PC-3 (cell line): Measurements from ENCODE around the gene SLC2A9. TPM values are rescaled to one million over a fixed set of nuclear protein-coding genes. Genes with fewer than 3 reads are reported as not detected.

Experiments used
- ATAC-seq: fragments of 200-7000 bp; cut with Tn5 transposase; 2 replicates; pipeline ENCODE4 v1.9.1; 2020; ENCODE audit warnings: mild to moderate bottlenecking, moderate library complexity
- BruUV-seq: library from RNA; stranded (reverse); fragments of 400-500 nt; replicated peaks from 2 replicates; lab custom pipeline; 2021; lab: Mats Ljungman, UMichigan
- CTCF ChIA-PET: fragments of 300-600 bp; sonication (Branson Sonifier 250); formaldehyde crosslinking; loops from one replicate; lab custom pipeline; 2022; ENCODE audit warnings: antibody characterized with exemption; lab: Charles Lee
- POLR2A ChIA-PET: fragments of 300-600 bp; sonication (Branson Sonifier 250); formaldehyde crosslinking; loops from one replicate; lab custom pipeline; 2022; ENCODE audit warnings: antibody characterized with exemption; ENCODE audit not compliant: unreplicated experiment; lab: Charles Lee
- DNase-seq: peaks from one replicate; pipeline ENCODE4 v3.0.0-alpha.2; 2015
- H2AFZ ChIP-seq: fragments of 300-600 bp; sonication (generic); 2 replicates; pipeline ENCODE4 v1.6.0; 2016; ENCODE audit warnings: antibody characterized with exemption, low read length
- H3F3A ChIP-seq: fragments of 300-600 bp; sonication (generic); one replicate; pipeline ENCODE4 v1.6.0; 2017; ENCODE audit warnings: antibody characterized with exemption, low read length, control low read depth, mild to moderate bottlenecking; ENCODE audit not compliant: unreplicated experiment
- H3K27ac ChIP-seq: fragments of 300-600 bp; sonication (generic); 2 replicates; pipeline ENCODE4 v1.5.1; 2016; ENCODE audit warnings: mild to moderate bottlenecking, low read length
- H3K27me3 ChIP-seq: fragments of 300-600 bp; sonication (generic); 2 replicates; pipeline ENCODE4 v1.6.1; 2016; ENCODE audit warnings: low read length, mixed read lengths
- H3K36me3 ChIP-seq: fragments of 300-600 bp; sonication (generic); 2 replicates; pipeline ENCODE4 v1.6.1; 2016; ENCODE audit warnings: low read depth, mixed run types, low read length, mixed read lengths
- H3K4me1 ChIP-seq: fragments of 300-600 bp; sonication (generic); 2 replicates; pipeline ENCODE4 v1.5.1; 2016; ENCODE audit warnings: low read length; ENCODE audit not compliant: insufficient read depth
- H3K4me2 ChIP-seq: fragments of 300-600 bp; sonication (generic); 2 replicates; pipeline ENCODE4 v1.6.0; 2016; ENCODE audit warnings: low read length
- H3K4me3 ChIP-seq: fragments of 300-600 bp; sonication (generic); 2 replicates; pipeline ENCODE4 v1.5.1; 2016; ENCODE audit warnings: mild to moderate bottlenecking, low read length, mixed read lengths
- H3K79me2 ChIP-seq: fragments of 300-600 bp; sonication (generic); 2 replicates; pipeline ENCODE4 v1.6.1; 2017; ENCODE audit warnings: low read length, mixed read lengths
- H3K9ac ChIP-seq: fragments of 300-600 bp; sonication (generic); 2 replicates; pipeline ENCODE4 v1.6.0; 2016; ENCODE audit warnings: mild to moderate bottlenecking, low read length
- H3K9me2 ChIP-seq: fragments of 300-600 bp; sonication (generic); replicated peaks from 2 replicates; pipeline ENCODE4 v1.6.1; 2016; ENCODE audit warnings: mixed run types, low read length, mixed read lengths
- H3K9me3 ChIP-seq: fragments of 300-600 bp; sonication (generic); 2 replicates; pipeline ENCODE4 v1.6.1; 2016; ENCODE audit warnings: low read length, mixed read lengths
- H4K20me1 ChIP-seq: fragments of 300-600 bp; sonication (generic); 2 replicates; pipeline ENCODE4 v1.6.1; 2016; ENCODE audit warnings: low read length, mixed read lengths
- CTCF ChIP-seq: fragments of 300-600 bp; sonication (generic); conservative IDR thresholded peaks from 2 replicates; pipeline ENCODE4 v1.5.1; 2017; ENCODE audit warnings: antibody characterized with exemption, low read depth, mild to moderate bottlenecking, low read length
- EZH2 ChIP-seq: fragments of 300-600 bp; sonication (generic); IDR thresholded peaks from one replicate; pipeline ENCODE4 v1.6.1; 2017; ENCODE audit warnings: antibody characterized with exemption, mild to moderate bottlenecking, low read length; ENCODE audit not compliant: unreplicated experiment
- EZH2phosphoT487 ChIP-seq: fragments of 300-600 bp; sonication (generic); IDR thresholded peaks from 2 replicates; pipeline ENCODE4 v1.6.1; 2018; ENCODE audit warnings: mild to moderate bottlenecking, antibody characterized with exemption, low read length, borderline replicate concordance
- intact Hi-C: fragments of 100-400 bp; cut with micrococcal nuclease; formaldehyde crosslinking; loops from 2 replicates; pipeline ENCODE4 v1.9.0; 2023
- total RNA-seq: library from RNA; depleted of rRNA; stranded (reverse); fragments of >200 nt; gene quantifications from 2 replicates; pipeline ENCODE4 v1.2.3, GENCODE V29; 2014

SLC2A9 gene
- total RNA-seq, 1 experiment from 2014 or later, result 0.11 TPM

GRCh38 chr4:10063544-10064300 lies 42.4 kb upstream of the SLC2A9 start:
- peaks cover 9% of the 10 kb centered on the region for H3K4me1 ChIP-seq
- TF ChIP-seq EZH2, result no peak
- TF ChIP-seq CTCF, result peak; percentile 56
- TF ChIP-seq EZH2phosphoT487, result no peak
- H3K27ac ChIP-seq, result no peak overlapping the region
- no peaks in the 10 kb centered on the region for H3K9me2 ChIP-seq
- intact Hi-C loops, result loop anchor here (1.0 kb wide), 1 partner anchor 44 kb away; no protein-coding TSS in a partner anchor
- BruUV-seq, result no TSS peak
- no peaks in the 10 kb centered on the region for H4K20me1 ChIP-seq
- ATAC-seq (peak; percentile 55), DNase-seq (peak; percentile 44)
- ChIA-PET CTCF (no interaction called here), POLR2A (no interaction called here)
- no peaks in the 10 kb centered on the region for H3F3A ChIP-seq
- no peak overlapping the region for H3K4me3 ChIP-seq
- H3K27me3 ChIP-seq, result no peaks in the 10 kb centered on the region
- H3K36me3 ChIP-seq, result no peaks in the 10 kb centered on the region
- H2AFZ ChIP-seq, result no peak overlapping the region
- no peaks in the 10 kb centered on the region for H3K79me2 ChIP-seq
- no peak overlapping the region for H3K4me2 ChIP-seq
- no peak overlapping the region for H3K9ac ChIP-seq
- H3K9me3 ChIP-seq, result no peaks in the 10 kb centered on the region

DNA sequence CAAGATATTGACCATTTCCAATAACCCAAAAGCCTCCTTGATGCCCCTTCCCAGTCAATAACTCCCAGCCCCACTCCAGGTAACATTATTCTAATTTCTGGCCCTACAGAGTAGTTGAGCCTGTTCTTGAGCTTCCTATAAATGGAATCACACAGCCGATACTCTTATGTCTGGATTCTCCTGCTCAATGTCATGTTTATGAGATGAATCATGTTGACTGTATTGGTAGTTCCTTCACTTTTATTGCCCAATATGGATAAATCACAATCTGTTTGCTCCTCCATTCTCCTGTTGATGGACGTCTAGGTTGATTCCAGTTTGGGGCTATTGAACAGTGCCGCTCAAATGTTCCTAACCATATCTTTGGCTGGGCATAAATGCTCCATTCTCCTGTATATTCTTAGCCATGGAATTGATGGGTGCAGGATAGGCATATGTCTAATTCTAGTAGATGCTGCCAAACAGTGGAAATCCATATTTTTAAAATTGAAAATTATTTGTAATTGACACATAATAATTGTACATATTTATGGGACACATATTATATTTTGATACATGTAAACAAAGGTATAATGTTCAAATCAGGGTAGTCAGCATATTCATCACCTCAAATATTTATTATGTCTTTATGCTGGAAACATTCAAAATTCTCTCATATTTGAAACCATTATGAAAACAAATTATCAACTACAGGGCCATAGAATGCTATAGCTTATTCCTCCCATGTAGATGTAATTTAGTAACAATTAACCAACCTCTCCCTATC lies 40.5 kb upstream of the SLC2A9 start:
- no peak overlapping the region for H2AFZ ChIP-seq
- no peak for TF ChIP-seq EZH2phosphoT487
- no peak for TF ChIP-seq CTCF
- TF ChIP-seq EZH2, result no peak
- ATAC-seq (peak; percentile 15; the same call in 1 of the 2 replicates), DNase-seq (peak; percentile 67)
- no TSS peak for BruUV-seq
- H4K20me1 ChIP-seq, result no peaks in the 10 kb centered on the region
- H3K9ac ChIP-seq, result no peak overlapping the region
- H3K4me3 ChIP-seq, result no peak overlapping the region
- no peaks in the 10 kb centered on the region for H3K36me3 ChIP-seq
- ChIA-PET POLR2A (no interaction called here), CTCF (no interaction called here)
- H3K9me2 ChIP-seq, result no peaks in the 10 kb centered on the region
- intact Hi-C loops, result no loop called here
- H3F3A ChIP-seq, result no peaks in the 10 kb centered on the region
- H3K4me1 ChIP-seq, result peaks cover 9% of the 10 kb centered on the region
- no peak overlapping the region for H3K27ac ChIP-seq
- H3K79me2 ChIP-seq, result no peaks in the 10 kb centered on the region
- H3K27me3 ChIP-seq, result no peaks in the 10 kb centered on the region
- H3K4me2 ChIP-seq, result no peak overlapping the region
- no peaks in the 10 kb centered on the region for H3K9me3 ChIP-seq

DNA sequence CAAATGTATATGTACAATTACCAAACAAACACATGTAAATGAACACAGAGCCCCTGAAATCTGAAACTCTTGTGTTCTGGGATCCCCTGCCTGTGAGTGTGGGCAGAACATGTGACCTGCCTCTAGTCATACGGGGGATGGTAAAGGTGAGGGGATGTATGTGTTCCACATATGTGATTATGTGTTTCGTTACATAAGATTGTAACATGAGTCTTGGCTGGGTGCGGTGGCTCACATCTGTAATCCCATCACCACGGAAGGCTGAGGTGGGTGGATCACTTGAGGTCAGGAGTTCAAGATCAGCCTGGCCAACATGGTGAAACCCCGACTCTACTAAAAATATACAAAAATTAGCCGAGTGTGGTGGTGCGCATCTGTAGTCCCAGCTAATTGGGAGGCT lies 37.1 kb upstream of the SLC2A9 start:
- intact Hi-C loops, result no loop called here
- H3K27me3 ChIP-seq, result no peaks in the 10 kb centered on the region
- peaks cover 9% of the 10 kb centered on the region for H3K4me1 ChIP-seq
- no peak overlapping the region for H3K27ac ChIP-seq
- H3K36me3 ChIP-seq, result no peaks in the 10 kb centered on the region
- no peaks in the 10 kb centered on the region for H3K9me3 ChIP-seq
- TF ChIP-seq CTCF (no peak), EZH2phosphoT487 (no peak), EZH2 (no peak)
- ATAC-seq (no peak), DNase-seq (no peak)
- H3K9me2 ChIP-seq, result no peaks in the 10 kb centered on the region
- no peak overlapping the region for H3K4me2 ChIP-seq
- H4K20me1 ChIP-seq, result no peaks in the 10 kb centered on the region
- H3F3A ChIP-seq, result no peaks in the 10 kb centered on the region
- no peak overlapping the region for H3K4me3 ChIP-seq
- ChIA-PET CTCF (no interaction called here), POLR2A (no interaction called here)
- BruUV-seq, result no TSS peak
- H3K79me2 ChIP-seq, result no peaks in the 10 kb centered on the region
- no peak overlapping the region for H3K9ac ChIP-seq
- H2AFZ ChIP-seq, result no peak overlapping the region
